ENCODE results near the gene GPR132. TPM values are rescaled to one million over a fixed set of nuclear protein-coding genes. Genes with fewer than 3 reads are reported as not detected.

GPR132 gene
- total and polyA plus RNA-seq, 2 donors (not counting 3 experiments of a cell fraction or from before 2014, with no cell fraction given), result not detected

DNA sequence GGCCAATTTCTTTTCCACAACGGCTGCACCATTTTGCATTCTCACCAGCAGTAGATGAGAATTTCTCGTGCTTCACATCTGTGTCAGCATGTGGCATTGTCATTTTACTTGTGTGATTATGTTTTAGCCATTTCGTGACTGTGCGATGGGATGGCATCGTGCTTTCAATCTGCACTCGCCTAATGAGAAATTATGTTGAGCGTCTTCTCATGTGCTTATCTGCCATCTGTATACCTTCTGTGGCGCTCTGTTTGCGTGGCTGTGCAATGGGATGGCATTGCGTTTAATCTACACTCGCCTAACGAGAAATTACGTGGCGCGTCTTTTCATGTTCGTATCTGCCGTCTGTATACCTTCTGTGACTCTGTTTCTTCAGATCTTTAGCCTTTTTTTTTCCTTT lies 14.9 kb upstream of the GPR132 start:
- H3K36me3 ChIP-seq (ENCODE audit: control insufficient read depth in 2 of 2, extremely low read depth in 1 of 2, insufficient read depth in 2 of 2, low read length in 2 of 2), result no peaks in the 10 kb centered on the region
- BruUV-seq (replicated peaks), result no TSS peak
- CTCF ChIA-PET, result interaction anchor here (3.4 kb wide), 1 partner anchor 10 kb away, joined by 17 read pairs; no protein-coding TSS in a partner anchor

GRCh38 chr14:105078294-105078693 lies 13.1 kb upstream of the GPR132 start:
- Histone ChIP-seq H3K4me3 (replicated peaks in 1 of 3; ENCODE audit: insufficient read depth in 1 of 3, low read depth in 1 of 3, low read length in 3 of 3) (no peak overlapping the region), H3K4me1 (ENCODE audit: control insufficient read depth, extremely low read depth, insufficient read depth, low read length) (no peaks in the 10 kb centered on the region), H3K9me3 (replicated peaks; ENCODE audit: control insufficient read depth, insufficient read depth, low read length) (no peaks in the 10 kb centered on the region), H3K27me3 (ENCODE audit: control insufficient read depth in 2 of 2, insufficient read depth in 2 of 2, low read length in 2 of 2) (no peaks in the 10 kb centered on the region), H4K20me1 (replicated peaks; ENCODE audit: control insufficient read depth, extremely low read depth, insufficient read depth, low read length) (no peaks in the 10 kb centered on the region), H3K9me1 (replicated peaks; ENCODE audit: control insufficient read depth, extremely low read depth, insufficient read depth, low read length) (no peaks in the 10 kb centered on the region), H2AFZ (ENCODE audit: low read depth, low read length) (no peak overlapping the region), H3K4me2 (ENCODE audit: insufficient read depth, low read length) (no peak overlapping the region), H3K9ac (replicated peaks; ENCODE audit: extremely low read depth, insufficient read depth, low read length) (no peak overlapping the region), H3K27ac (ENCODE audit: insufficient read depth, low read depth, low read length) (no peak overlapping the region), H3K36me3 (ENCODE audit: control insufficient read depth in 2 of 2, extremely low read depth in 1 of 2, insufficient read depth in 2 of 2, low read length in 2 of 2) (no peaks in the 10 kb centered on the region), H3K79me2 (ENCODE audit: control insufficient read depth, insufficient read depth, low read length) (no peaks in the 10 kb centered on the region)
- FAIRE-seq (no peak), DNase-seq (ENCODE audit: low read depth, low spot score) (no peak)
- dilution Hi-C loops (cut with MboI; ENCODE audit: extremely low pct_ligation_motif_present, low sequenced_read_pairs) (loop anchor here (10.0 kb wide), 1 partner anchor 143 kb away; no protein-coding TSS in a partner anchor), intact Hi-C loops (cut with micrococcal nuclease) (no loop called here)
- TF ChIP-seq MYC (IDR thresholded peaks at IDR 0.05; ENCODE audit: low read depth, low read length) (no peak), MAX (IDR thresholded peaks at IDR 0.05; ENCODE audit: insufficient read depth, insufficient read length) (no peak), JUN (IDR thresholded peaks at IDR 0.05; ENCODE audit: borderline replicate concordance, insufficient read depth, insufficient read length, low read depth) (no peak), GATA2 (IDR thresholded peaks at IDR 0.05; ENCODE audit: insufficient read depth, insufficient read length, low read depth, low read length) (no peak), POLR2AphosphoS5 (IDR thresholded peaks at IDR 0.05; ENCODE audit: insufficient read depth, low read depth, low read length) (no peak), CTCF (IDR thresholded peaks at IDR 0.05; ENCODE audit: extremely low read depth in 1 of 2, insufficient read depth in 1 of 2, low read depth in 1 of 2, low read length in 2 of 2) (no peak), FOS (IDR thresholded peaks at IDR 0.05; ENCODE audit: borderline replicate concordance, insufficient read depth, low read length) (no peak), POLR2A (IDR thresholded peaks at IDR 0.05; ENCODE audit: low read depth, low read length) (no peak), EZH2 (IDR thresholded peaks at IDR 0.05; ENCODE audit: borderline replicate concordance, low read depth, low read length, severe bottlenecking) (no peak)
- no TSS peak for BruUV-seq (replicated peaks)
- POLR2A ChIA-PET, result no interaction called here
- CTCF ChIA-PET, result interaction anchor here (0.9 kb wide), 1 partner anchor 9 kb away, joined by 4 read pairs; no protein-coding TSS in a partner anchor

More for the DNA sequence above, 14.9 kb upstream of the GPR132 start:
- DNase-seq (ENCODE audit: low read depth, low spot score), result no peak
- Histone ChIP-seq H4K20me1 (replicated peaks; ENCODE audit: control insufficient read depth, extremely low read depth, insufficient read depth, low read length) (no peaks in the 10 kb centered on the region), H3K9ac (replicated peaks; ENCODE audit: extremely low read depth, insufficient read depth, low read length) (no peak overlapping the region), H3K9me3 (replicated peaks; ENCODE audit: control insufficient read depth, insufficient read depth, low read length) (no peaks in the 10 kb centered on the region), H3K27me3 (ENCODE audit: control insufficient read depth in 2 of 2, insufficient read depth in 2 of 2, low read length in 2 of 2) (peaks cover 0 to 2% of the 10 kb centered on the region in 2 experiments), H3K4me1 (ENCODE audit: control insufficient read depth, extremely low read depth, insufficient read depth, low read length) (no peaks in the 10 kb centered on the region), H3K9me1 (replicated peaks; ENCODE audit: control insufficient read depth, extremely low read depth, insufficient read depth, low read length) (no peaks in the 10 kb centered on the region), H3K4me2 (ENCODE audit: insufficient read depth, low read length) (no peak overlapping the region), H2AFZ (ENCODE audit: low read depth, low read length) (no peak overlapping the region), H3K79me2 (ENCODE audit: control insufficient read depth, insufficient read depth, low read length) (no peaks in the 10 kb centered on the region), H3K4me3 (replicated peaks in 1 of 3; ENCODE audit: insufficient read depth in 1 of 3, low read depth in 1 of 3, low read length in 3 of 3) (no peak overlapping the region), H3K27ac (ENCODE audit: insufficient read depth, low read depth, low read length) (no peak overlapping the region)
- intact Hi-C loops (cut with micrococcal nuclease), result no loop called here
- dilution Hi-C loops (cut with MboI; ENCODE audit: extremely low pct_ligation_motif_present, low sequenced_read_pairs), result no loop called here
- TF ChIP-seq GATA2 (IDR thresholded peaks at IDR 0.05; ENCODE audit: insufficient read depth, insufficient read length, low read depth, low read length), result no peak
- no peak for TF ChIP-seq MYC (IDR thresholded peaks at IDR 0.05; ENCODE audit: low read depth, low read length)
- TF ChIP-seq POLR2A (IDR thresholded peaks at IDR 0.05; ENCODE audit: low read depth, low read length), result no peak
- TF ChIP-seq EZH2 (IDR thresholded peaks at IDR 0.05; ENCODE audit: borderline replicate concordance, low read depth, low read length, severe bottlenecking), result no peak
- no peak for FAIRE-seq
- POLR2A ChIA-PET, result no interaction called here
